ENCODE results near the gene XDH.

XDH gene

DNA sequence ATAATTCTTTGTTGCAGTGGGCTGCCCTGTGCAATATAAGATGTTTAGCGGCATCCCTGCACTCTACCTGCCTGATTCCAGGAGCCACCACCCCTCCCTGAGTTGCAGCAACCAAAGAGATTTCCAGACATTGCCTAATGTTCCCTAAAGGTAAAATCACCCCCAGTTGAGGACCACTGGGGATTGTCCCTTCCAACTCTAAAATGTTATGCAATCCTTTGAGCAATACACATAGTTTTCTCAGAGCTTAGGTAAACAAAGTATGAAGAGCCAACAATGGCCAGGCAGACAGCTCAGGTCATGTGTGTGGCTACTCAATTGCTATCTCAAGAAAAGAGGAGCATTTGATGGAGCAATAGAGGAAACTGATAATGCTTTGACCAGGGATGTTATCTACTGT is 87.0 kb downstream of the XDH start:
- no peak for DNase-seq

DNA sequence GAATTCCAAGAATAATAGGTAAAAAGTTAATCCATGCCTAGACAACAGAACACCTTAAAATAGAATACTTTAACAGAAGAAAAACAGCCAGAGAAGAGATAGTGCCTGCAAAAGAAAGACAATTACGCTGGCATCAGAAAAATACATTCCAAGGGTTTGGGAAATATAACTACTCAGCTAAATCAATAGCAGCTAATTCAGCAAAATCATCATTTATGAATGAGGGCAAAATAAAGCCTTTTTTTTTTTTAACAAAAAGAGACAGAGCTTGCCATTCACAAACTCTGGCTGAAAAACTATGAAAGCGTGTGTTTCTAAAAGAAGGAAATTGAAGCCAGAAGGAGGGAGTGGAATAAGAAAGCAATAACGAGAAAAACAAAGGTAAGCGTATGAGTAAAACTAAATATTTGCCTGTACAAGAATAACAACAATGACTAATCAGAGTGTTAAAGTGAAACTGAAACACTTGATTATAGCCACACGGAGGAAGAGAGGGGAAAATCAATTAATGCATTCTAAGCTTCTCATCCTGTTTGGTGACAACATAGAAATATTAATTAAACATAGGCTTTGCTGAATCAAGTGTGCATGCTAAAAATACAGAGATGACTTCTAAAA is 90.4 kb downstream of the XDH start:
- DNase-seq, result no peak

DNA sequence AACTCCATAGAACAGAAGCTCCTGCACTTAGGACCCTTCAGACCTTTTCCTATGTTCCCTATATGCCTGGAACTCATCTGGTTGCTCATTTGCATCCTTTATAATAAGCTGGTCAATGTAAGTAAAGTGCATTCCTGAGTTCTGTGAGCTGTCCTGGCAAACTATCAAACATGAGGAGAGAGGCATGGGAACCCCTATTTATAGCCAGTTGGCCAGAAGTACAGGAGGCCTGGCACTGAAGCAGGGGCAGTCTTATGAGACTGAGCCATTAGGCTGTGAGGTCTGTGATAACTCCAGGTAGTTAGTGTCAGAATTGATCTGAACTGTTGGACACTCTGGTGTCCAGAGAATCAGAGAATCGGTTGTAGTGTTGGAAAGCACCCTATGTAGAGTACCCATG is 92.2 kb downstream of the XDH start:
- no peak for DNase-seq

DNA sequence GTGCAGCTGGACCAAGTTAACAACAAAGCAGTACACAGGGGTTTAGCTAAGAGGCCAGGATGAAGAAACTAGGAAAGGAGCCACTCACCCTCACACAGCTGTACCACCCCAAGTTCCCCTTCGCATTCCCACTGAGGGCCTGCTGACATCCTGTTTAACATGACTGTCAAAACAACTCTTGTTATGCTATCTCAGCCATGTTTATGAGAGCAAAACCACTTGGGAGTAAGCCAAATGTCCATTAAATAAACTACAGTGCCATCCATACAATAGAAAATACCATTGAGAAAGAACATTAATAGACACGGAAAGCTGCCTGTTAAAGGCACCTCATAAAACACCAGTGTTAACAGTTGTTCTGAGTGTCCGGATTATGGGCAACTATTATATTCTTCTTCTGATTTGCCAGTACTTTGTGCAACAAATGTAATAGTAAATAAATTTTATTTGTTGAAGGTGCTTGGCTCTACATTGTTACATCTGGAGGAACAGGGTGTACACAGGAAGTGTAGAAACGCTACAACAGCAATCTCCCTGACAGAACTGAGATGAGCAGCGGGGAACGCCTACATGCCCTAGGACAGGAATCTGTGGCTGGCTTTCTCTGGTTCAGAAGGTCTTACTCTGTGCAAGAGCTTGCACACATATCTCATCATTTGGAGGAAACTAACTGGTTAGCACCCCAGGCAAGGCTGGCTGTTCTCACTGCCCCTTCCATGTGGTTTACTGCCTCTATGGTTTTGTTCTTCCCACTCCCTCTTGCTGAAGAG is 95.0 kb downstream of the XDH start:
- DNase-seq, result peak; percentile 92

DNA sequence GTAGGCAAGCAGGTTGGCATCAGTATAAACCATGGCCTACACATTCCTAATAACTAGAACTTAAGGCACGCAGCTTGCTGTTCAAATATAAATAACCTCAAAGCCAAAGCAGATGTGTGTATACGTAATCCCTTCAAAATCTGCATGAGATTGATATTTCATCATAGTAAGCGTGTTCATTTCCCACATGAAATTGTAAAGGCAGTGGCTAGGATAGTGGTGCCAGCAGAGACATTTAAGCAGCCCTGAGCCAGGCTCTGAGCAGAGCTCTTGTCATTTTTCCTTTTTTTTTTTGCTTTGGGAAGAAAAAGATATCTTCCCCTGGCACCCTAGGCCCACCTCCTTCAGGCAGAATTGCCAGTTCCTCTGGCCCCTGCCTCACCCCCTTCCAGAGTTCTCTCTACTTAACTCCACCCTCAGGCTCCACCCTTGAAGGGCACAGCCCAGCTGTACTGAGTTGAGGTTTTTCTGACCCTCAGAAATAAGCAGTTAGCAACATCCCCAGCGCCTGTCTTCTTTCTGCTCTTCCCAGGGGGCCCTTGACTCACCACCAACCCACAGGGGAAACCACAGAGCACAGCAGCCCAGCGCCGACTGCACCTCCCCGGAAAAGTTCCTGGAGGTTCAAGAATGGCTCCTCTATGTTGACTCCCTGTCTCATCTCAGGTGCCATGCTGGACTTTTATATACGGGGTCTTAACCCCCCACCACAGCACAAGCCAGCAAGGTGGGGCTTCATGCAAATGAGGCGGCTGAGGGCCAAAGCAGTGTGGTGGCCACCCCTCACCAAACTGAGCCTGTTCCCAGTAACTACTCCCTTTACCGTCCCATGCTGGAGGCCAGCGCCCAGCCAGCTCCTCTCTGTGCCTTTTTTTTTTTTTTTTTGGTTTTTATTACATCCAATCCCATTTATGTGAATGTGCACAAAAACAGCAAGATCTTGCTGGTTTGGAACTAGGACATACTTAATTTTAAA is 95.9 kb downstream of the XDH start:
- DNase-seq, result no peak

DNA sequence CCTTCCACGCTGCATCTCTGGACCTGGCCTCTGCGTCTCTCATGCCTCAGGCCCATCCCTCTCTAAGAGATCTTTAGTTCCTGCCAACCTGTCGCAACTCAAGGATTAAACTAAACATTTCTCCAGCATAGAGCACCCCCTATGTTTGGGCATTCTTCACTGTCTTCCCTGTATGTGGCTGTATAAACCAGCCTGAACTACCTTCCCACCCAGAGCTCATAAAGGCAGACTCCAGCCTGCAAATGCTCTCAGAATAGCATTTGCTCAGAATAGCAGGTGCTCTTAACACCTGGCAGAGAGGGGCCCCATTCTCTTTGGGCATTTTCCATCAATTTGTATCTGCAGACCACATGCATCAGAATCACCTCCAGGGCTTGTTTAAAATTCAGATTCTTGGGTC is 97.1 kb downstream of the XDH start:
- DNase-seq, result no peak

DNA sequence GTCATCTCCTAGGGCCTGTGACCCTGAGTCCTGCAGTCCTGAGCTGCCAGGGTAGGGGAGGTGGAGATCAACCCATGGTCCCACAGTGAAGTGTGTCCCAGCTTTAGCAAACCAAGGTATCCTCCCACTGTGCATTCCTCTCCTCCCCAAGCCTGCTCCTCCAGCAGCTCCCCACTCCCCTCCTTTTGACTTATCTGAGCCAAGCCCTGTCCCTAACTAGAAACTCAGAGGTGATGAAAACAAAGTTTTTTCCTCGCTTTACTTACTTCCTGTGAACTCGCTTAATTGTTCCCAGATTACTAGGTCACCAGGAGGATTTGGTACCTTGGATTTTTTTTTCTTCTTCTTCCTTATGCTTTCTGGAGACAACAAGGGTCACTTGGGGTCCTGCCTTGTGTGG is 99.8 kb downstream of the XDH start:
- DNase-seq, result no peak

DNA sequence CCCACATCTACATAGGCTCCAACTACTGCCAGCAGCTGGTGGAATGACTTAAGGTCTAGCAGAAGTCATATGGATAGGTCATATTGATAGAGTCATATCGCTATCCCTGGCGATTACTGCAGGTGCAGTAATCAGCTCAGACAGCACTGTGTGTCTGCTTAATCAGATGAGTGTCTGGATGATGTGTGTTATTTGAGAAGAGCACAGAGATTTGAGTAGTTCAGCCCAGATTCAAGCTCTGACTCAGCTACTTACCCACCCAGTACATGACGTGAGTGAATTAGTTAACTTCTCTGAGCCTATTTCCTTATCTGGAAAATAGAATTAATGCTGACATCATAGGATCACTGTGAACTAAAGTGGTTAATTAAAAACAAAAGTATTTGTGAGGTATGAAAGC is 101.6 kb downstream of the XDH start:
- no peak for DNase-seq

DNA sequence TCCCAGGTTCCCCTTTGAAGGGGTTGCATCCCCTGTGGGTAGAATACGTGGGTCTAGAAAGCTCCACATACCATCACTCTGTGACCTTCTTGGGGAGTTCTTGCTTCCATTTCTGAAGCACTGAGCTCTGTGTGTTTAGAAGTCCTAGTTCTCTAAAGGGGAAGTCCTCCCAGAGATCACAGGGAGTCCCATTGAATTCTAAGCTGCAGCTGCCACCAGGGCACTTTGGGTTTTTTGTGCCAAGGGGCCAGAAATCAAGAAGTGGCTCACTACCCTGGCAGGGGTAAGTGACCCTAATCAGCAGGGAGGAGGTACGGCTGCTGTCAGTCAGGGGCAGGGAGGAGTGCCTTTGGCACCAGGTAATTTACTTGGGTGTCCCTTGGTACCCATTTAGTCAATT is 109.7 kb downstream of the XDH start:
- no peak for DNase-seq

DNA sequence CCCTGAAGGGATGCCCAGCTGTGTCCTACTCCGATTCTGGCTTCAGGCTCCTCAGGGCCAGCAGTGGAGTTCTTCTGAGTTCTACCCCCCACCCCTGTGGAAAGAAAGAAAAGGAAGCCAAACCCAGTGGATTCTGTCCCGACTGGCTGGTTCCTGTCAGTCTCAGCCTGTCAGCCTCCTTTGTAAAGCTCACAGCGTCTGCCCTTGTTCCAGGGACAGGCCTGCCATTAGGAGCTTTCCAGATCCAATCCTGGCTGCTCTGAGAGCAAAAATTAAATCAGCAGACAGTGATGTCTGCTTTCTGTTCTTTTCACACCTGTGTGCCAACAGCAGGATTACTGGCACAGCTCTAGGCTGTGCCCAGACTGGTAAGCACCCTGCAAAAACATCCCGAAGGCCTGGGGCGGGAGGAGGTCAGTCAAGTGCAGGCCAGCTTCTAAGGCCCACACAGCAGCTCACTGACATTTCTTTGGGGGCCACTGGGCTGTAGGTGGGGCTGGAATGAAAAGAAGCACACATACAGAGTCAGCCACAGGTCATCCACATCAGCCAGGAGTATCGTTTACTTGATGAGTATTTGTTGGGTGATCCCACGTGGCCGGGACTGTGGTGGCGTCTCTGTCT is 111.5 kb downstream of the XDH start:
- no peak for DNase-seq

DNA sequence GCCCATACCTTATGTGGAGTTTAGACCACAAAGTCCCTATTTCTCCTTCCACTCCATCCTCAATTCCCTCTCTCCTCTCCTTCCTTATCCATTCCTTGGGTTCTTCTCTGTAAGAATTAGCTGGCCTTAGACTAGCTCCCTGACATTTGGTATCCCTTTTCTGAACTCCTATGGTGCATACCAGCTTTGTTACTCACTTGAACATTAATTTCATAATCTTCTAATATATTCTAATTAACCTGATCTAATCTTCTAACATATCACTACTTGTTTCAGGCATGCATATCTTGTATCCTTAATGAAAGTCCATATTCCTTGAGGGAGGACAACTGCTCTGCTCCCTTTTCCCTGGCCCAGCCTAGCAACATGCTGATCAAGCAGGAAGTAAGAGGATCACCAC is 114.2 kb downstream of the XDH start:
- DNase-seq, result no peak

DNA sequence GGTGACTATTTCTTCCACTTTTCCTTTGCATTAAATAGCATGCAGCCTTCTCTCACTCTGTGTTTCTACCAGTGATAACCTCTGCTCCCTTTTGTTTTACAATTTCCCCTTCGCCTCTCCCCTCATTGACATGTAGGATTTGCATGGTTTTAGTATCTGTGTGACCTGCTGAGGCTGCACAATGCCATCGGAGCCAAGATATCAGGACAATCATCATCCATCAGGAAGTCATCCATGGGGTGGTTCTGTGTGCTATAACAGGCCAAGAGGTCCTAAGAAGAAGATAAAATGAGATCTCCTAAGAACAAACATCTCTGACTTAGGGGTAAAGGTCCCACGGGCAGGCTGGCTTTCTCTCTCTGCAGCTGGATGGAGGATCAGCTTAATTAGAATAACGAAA is 115.0 kb downstream of the XDH start:
- no peak for DNase-seq

DNA sequence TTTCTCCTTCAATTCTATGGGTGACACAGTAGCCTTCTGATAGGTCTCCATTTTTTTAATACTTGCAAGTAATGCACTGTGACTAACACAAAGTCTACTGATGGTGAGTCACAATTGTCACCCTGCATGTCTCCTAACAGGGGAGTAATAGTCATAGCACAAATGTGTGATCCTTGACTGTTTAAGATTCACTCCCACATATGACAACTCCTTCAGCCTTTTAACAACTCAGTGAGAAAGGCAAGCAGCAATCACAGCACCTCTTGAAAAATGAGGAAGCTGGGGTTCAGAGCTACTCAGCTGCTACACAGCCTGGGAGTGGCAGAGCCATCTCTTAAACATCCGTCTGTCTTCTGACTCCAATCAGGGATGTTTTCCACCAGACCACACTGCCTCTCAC is 116.8 kb downstream of the XDH start:
- no peak for DNase-seq

DNA sequence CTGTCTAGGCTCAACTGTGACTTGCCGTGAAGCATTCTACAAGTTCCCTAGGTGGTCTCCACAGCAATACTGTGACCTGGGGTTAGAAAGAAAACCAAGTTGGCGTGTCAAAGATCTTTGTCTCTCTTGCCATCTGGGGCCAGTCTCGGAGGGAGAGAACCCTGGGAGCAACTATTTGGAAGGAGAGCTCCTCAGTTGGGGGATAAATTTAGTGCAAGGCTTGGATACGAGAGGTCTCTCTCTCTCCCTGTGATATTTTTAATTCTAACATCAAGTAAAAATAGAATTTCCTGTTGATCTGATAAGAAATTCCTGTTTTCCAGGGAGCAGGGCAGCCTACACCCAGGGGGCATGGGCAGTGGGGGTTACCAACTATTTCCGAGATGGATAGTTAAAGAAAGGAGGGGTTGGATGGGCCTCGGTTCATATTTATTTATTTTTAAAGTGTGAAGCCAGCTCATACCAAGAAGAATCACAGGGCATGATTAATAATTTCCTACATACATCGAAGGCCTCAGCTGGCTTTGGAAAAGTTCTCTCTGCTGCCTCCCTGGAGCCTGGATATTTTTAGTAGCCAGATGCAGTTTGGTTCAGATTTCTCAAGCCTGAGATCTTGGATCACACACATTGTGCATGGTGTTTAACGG is 117.8 kb downstream of the XDH start:
- DNase-seq, result no peak

DNA sequence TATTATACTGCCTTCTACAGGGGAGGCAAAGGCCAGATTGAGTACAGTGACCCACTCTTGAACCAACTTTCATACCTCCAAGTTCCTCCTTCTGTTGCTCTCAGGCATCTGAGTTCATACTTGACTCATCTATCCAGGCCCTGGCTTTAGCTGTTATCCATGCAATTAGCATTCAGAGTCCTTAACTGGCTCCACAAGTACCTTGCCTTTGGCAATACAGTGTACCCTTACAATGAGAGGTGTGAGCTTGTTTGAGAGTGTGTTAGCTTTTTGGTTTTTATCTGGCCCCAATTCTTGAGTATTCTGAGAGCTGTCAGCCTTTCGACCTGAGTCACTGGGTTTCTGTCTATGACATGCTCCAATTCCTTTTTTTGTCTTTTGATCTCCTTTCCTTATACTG is 120.3 kb downstream of the XDH start:
- no peak for DNase-seq

DNA sequence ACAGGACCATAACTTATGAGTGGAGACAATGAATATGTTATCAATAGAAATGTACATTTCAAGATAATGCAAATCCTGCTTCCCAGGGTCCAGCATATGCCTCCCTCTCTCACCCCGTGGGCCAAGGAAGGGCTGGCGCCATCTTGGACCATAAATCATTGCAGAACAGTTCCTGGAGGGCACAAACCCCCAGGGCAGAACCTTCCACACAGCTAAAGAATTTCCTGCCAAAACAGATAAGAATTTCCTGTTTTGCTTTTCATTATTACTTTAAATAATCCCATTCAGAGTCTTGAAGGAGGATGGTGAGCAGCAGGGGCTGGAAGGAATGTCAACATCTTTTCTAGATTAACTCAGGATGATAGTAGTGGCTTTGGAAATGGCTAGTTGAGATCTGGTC is 126.9 kb downstream of the XDH start:
- DNase-seq, result no peak

DNA sequence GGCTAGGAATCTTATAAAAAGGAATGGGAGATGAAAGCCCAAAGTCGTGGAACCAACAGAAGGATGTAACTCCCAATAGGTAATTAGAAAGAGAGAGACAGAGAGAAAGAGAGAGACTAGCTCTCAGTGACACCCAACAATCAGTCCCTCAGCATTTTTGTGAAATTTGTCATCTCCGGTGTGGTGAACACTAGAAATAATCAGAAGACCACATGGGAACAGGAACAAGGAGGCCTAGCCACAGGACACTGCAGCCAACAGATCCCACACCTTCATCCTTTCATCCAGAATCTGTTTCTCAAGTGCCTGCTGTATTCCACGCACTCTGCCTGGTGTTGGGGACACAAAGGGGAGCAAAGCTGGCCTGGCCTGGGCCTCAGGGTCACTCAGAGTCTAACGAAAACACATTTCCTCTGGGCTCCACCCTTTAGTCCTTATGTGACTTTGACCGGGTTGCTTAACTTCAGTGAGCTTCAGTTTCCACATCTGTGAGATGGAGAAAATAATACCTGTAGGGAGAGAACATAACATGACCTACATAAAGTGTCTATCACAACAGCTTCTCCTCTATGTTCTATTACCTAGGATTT is 127.5 kb downstream of the XDH start:
- no peak for DNase-seq

DNA sequence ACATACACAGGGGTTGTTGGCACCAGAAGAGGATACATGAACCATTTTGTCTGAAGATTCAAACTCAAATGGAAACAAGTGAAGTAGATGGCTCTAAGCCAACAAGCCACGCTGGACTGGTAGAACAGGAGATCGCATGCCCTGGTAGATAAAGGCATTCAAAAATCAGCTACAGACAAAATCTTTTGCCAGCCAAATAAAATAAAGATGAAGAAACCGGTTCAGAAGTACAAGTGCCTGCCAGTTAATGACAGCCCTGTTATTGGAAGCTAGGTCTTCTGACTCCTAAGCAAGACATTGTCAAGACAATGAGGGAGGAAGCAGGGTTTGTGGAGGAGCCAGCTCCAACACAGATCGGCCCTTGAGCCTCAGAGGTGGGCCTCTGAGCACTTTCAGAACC is 128.3 kb downstream of the XDH start:
- no peak for DNase-seq

All from NCI-H510A treated with DMSO at 0.1 percent for 48 hours (cell line).